ENCODE data around the gene SH2D7. TPM values are rescaled to one million over a fixed set of nuclear protein-coding genes. Genes with fewer than 3 reads are reported as not detected.
A peak's percentile ranks its signal among the peaks of the same experiment; 100 is the strongest.

Gene SH2D7
- total RNA-seq, 1 experiment from 2014 or later, result not detected

GRCh38 chr15:78061963-78062427 lies 30.4 kb upstream of the SH2D7 start:
- ATAC-seq, result no peak
- H3K4me3 Mint-ChIP-seq, result no peak overlapping the region
- DNase-seq (ENCODE audit: low spot score), result peak; percentile 7
- no peaks in the 10 kb centered on the region for H3K9me3 Mint-ChIP-seq
- H3K36me3 Mint-ChIP-seq, result no peaks in the 10 kb centered on the region
- no peak overlapping the region for H3K27ac Mint-ChIP-seq
- no peak for TF ChIP-seq GABPB1 (CRISPR knock-in tag; IDR thresholded peaks at IDR 0.05)
- no peak for TF ChIP-seq CREB1 (CRISPR knock-in tag; IDR thresholded peaks at IDR 0.05)
- no peak for TF ChIP-seq ERG (CRISPR knock-in tag; IDR thresholded peaks at IDR 0.05)
- no peak for TF ChIP-seq ZNF317 (CRISPR knock-in tag; IDR thresholded peaks at IDR 0.05; ENCODE audit: borderline replicate concordance, low read depth)
- no peak for TF ChIP-seq ELF4 (CRISPR knock-in tag; IDR thresholded peaks at IDR 0.05; ENCODE audit: low read depth)
- no peak for TF ChIP-seq E2F1 (CRISPR knock-in tag; IDR thresholded peaks at IDR 0.05)
- TF ChIP-seq ZNF671 (CRISPR knock-in tag; IDR thresholded peaks at IDR 0.05), result no peak
- TF ChIP-seq CREM (CRISPR knock-in tag; IDR thresholded peaks at IDR 0.05), result no peak
- TF ChIP-seq STAT6 (CRISPR knock-in tag; conservative IDR thresholded peaks at IDR 0.05; ENCODE audit: low read depth), result no peak
- TF ChIP-seq ZBTB43 (CRISPR knock-in tag; IDR thresholded peaks at IDR 0.05), result no peak
- TF ChIP-seq CTCF (IDR thresholded peaks at IDR 0.05), result no peak
- TF ChIP-seq ATF2 (CRISPR knock-in tag; IDR thresholded peaks at IDR 0.05; ENCODE audit: borderline replicate concordance, low read depth), result no peak
- no peaks in the 10 kb centered on the region for H3K27me3 Mint-ChIP-seq (ENCODE audit: low read depth)
- ChIA-PET CTCF (interaction anchor here (0.8 to 2.1 kb wide), 7 partner anchors 9 to 445 kb away, joined by 3 to 9 read pairs (median 4); no protein-coding TSS in a partner anchor), POLR2A (interaction anchor here (0.8 kb wide), 1 partner anchor 14 kb away, joined by 3 read pairs; no protein-coding TSS in a partner anchor)
- H3K4me1 Mint-ChIP-seq, result peaks cover 8% of the 10 kb centered on the region

- Mint-ChIP-seq H3K4me3 (no peak overlapping the region), H3K9me3 (no peaks in the 10 kb centered on the region), H3K27ac (no peak overlapping the region), H3K36me3 (no peaks in the 10 kb centered on the region), H3K27me3 (ENCODE audit: low read depth) (no peaks in the 10 kb centered on the region), H3K4me1 (peaks cover 7% of the 10 kb centered on the region)
- DNase-seq (ENCODE audit: low spot score), result no peak
- ChIA-PET POLR2A (no interaction called here), CTCF (interaction anchor here (1.4 to 2.1 kb wide), 3 partner anchors 45 to 132 kb away, joined by 3 to 9 read pairs (median 5); no protein-coding TSS in a partner anchor)
- TF ChIP-seq STAT6 (CRISPR knock-in tag; conservative IDR thresholded peaks at IDR 0.05; ENCODE audit: low read depth), result no peak
- no peak for TF ChIP-seq ZMAT4 (CRISPR knock-in tag; IDR thresholded peaks at IDR 0.05)
- no peak for TF ChIP-seq IRF2 (CRISPR knock-in tag; IDR thresholded peaks at IDR 0.05; ENCODE audit: borderline replicate concordance, low read depth)
- no peak for TF ChIP-seq ATF3 (CRISPR knock-in tag; conservative IDR thresholded peaks at IDR 0.05)
- no peak for TF ChIP-seq MYBL2 (CRISPR knock-in tag; IDR thresholded peaks at IDR 0.05)
- no peak for TF ChIP-seq NFE2L1 (CRISPR knock-in tag; IDR thresholded peaks at IDR 0.05)
- TF ChIP-seq ZNF232 (CRISPR knock-in tag; IDR thresholded peaks at IDR 0.05), result no peak
- no peak for TF ChIP-seq ESRRA (CRISPR knock-in tag; IDR thresholded peaks at IDR 0.05; ENCODE audit: borderline replicate concordance)
- no peak for TF ChIP-seq GTF2I (CRISPR knock-in tag; conservative IDR thresholded peaks at IDR 0.05)
- ATAC-seq, result no peak
Observed at GRCh38 chr15:78063217-78063616, 29.1 kb upstream of the SH2D7 start.
